Mononuclear cell (primary cell): ENCODE results near the gene NINJ1. TPM values are rescaled to one million over a fixed set of nuclear protein-coding genes. Genes with fewer than 3 reads are reported as not detected.

ENCODE experiments used
- H3K27me3 ChIP-seq: 2 replicates; pipeline ENCODE4 v1.6.0; 2011; ENCODE audit warnings: low read length, control low read depth; ENCODE audit not compliant: insufficient read depth
- H3K4me1 ChIP-seq: 2 replicates; pipeline ENCODE4 v1.5.1; 2011; ENCODE audit warnings: mild to moderate bottlenecking, low read length, control low read depth; ENCODE audit not compliant: insufficient read depth
- H3K4me3 ChIP-seq: 2 replicates; pipeline ENCODE4 v1.5.1; 2011; ENCODE audit warnings: mild to moderate bottlenecking, low read length, moderate library complexity
- H3K9me3 ChIP-seq: 2 replicates; pipeline ENCODE4 v1.5.1; 2011; ENCODE audit warnings: low read depth, mild to moderate bottlenecking, control low read depth, low read length
- total RNA-seq: library from RNA; depleted of rRNA; stranded (reverse); fragments of >200 nt; gene quantifications from one replicate; pipeline ENCODE4 v1.2.3, GENCODE V29; 2012

Gene NINJ1
- total RNA-seq: 234 TPM

- H3K27me3 ChIP-seq: no peaks in the 10 kb centered on the region
- H3K4me3 ChIP-seq: peak within 1 kb of the TSS; percentile 72
- H3K9me3 ChIP-seq: no peaks in the 10 kb centered on the region
- H3K4me1 ChIP-seq: peaks cover 65% of the 10 kb centered on the region
These were observed at the start of gene NINJ1 for GRCh38 chr9:93134015-93134739. NINJ1 (minus strand) TSS chr9:93134251; CDS start chr9:93134217, 34 bp downstream.

DNA sequence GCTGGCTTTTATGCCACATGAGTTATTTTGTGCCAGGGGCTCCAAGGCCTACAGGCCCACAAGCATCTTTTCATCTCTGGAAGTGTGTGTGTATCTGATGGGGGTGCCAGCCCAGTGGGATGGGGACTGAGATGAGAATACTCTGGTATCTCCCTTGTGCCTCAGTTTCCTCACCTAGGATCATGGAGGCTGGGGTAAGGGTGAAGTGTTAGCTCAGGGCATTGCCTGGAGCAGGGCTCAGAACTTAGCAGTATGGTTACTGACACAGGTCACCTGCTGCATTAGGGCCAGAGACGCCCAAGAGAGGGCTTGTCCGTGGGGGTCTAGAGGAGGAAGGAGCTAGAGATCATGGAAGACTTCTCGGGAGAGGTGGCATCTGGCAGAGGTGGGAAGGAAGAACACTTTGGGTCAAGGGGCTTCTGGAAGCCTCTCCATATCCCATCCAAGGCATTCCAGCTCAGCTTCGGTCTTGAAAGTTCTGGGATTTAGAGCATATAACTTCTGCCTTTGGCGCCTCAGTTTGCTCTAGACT lies 49.1 kb upstream of the NINJ1 start:
- H3K4me1 ChIP-seq: peaks cover 14% of the 10 kb centered on the region
- H3K27me3 ChIP-seq: peaks cover 35% of the 10 kb centered on the region
- no peak overlapping the region for H3K4me3 ChIP-seq
- H3K9me3 ChIP-seq: no peaks in the 10 kb centered on the region

DNA sequence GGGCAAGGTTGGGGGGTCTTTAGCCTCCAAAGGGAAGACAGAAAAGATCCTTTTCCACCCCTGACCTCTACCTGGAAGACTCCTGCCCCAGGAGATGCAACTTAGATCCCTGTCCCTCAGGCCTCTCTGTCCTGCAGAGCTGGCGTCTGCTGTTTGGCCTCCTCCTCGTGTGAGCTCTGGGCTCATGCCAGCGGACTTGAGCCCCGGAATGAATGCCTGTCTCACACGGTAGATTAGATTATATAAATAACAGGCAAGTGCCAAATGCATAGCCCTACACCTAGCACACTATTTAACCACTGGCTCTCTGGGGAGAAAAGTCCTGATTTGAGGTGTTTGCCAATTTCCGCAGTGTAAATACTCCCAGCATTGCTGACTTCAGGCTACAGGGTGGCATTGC lies 48.5 kb upstream of the NINJ1 start:
- Histone ChIP-seq H3K4me1 (peaks cover 14% of the 10 kb centered on the region), H3K4me3 (no peak overlapping the region), H3K27me3 (peaks cover 35% of the 10 kb centered on the region), H3K9me3 (no peaks in the 10 kb centered on the region)

DNA sequence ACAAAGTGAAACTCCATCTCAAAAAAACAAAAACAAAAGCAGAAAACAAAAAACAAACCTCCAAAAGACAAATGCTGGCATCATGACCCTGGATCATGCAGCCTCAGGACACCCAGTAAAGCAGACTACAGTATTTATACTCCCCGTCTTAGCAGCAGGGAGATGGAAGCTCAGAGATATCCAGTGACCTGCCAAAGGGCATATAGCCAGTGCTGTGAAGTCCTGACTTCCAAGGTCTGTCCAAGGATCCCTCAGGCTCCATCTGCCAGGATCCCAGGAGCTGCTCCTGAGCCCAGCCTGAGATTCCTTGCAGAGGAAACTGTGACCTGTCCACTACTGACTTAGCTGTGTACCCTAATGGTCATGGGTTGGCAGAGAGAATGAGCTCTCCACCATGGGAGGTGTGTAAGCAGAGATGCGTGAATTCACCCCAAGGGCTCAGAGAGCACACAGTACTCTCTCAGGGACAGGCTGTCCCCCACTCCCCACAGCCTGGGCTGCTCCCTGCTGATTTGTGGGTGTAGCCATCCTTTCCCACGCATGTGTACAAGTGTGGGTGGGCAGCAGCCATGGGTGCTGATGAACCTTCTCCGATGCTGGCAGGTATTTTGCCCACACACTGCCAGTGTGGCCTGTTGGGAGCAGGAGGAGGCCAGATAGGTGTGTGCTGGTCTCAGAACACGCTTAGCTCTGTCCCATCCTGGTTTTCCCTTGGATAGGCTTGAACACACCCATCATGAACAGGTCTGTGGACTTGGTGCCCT lies 47.8 kb upstream of the NINJ1 start:
- peaks cover 35% of the 10 kb centered on the region for H3K27me3 ChIP-seq

DNA sequence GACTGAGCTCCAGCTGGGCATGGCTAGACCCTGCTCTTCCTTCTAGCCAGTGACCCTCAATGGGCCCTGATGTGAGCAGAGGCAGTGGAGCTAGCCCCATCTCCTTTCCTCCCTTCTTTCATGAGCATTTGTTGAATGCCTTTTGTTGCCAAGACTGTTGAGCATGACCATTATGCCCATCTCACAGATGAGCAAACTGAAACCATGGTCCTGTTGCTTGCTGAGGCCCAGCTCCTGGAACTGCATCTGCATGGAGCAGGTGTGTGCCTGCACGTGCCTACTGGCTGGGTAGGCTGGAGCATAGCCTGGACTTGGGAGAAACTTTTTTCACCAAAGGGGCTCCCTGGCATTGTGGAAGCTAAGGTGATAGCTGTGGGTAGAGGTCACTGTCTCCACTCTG lies 46.9 kb upstream of the NINJ1 start:
- Histone ChIP-seq H3K9me3 (no peaks in the 10 kb centered on the region), H3K27me3 (peaks cover 31% of the 10 kb centered on the region), H3K4me1 (peaks cover 14% of the 10 kb centered on the region), H3K4me3 (no peak overlapping the region)

More for the DNA sequence above, 47.8 kb upstream of the NINJ1 start:
- Histone ChIP-seq H3K4me3 (no peak overlapping the region), H3K9me3 (no peaks in the 10 kb centered on the region), H3K4me1 (peaks cover 14% of the 10 kb centered on the region)

DNA sequence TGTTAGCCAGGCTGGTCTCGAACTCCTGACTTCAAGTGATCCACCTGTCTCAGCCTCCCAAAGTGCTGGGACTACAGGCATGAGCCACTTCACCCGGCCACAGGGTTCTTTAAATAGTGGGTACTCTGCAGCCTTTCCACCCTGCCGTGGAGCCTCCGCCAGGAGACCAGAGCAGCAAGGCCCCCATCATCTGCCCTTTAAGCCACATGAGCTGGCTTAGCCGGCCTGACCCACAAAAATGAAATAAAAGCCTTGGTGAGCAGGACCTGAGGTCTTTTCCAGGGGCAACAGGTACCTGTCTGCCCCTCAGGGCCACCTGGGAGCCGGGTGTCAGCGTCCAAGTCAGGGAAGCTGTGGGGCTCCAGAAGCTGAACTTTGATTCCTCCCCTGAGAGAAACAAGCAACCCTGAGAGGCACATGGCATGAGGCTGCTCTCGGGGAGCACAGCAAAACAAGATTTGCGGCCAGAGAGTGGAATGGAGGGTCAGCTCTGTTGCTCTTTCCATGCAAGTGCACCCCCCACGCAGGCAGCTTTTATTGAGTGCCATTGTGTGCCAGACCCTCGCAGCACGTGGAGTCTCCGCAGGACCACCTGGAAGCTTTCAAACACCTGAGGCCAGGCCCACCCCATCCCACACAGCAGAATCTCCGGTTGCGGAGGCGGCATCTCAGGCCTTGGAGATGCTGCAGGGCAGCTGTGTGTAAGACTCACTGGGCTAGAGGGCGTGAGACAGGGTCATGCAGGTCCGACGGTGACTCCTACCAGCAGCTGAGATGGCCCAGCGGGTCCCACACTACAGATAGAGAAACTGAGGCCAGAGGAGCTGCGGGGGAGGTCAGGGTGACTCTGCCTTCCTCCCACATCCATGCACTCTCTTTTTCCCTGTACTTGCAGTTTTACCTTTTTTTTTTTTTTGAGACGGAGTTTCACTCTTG lies 45.1 kb upstream of the NINJ1 start:
- H3K9me3 ChIP-seq: no peaks in the 10 kb centered on the region
- peaks cover 7% of the 10 kb centered on the region for H3K4me1 ChIP-seq
- H3K4me3 ChIP-seq: no peak overlapping the region
- H3K27me3 ChIP-seq: peaks cover 26% of the 10 kb centered on the region

DNA sequence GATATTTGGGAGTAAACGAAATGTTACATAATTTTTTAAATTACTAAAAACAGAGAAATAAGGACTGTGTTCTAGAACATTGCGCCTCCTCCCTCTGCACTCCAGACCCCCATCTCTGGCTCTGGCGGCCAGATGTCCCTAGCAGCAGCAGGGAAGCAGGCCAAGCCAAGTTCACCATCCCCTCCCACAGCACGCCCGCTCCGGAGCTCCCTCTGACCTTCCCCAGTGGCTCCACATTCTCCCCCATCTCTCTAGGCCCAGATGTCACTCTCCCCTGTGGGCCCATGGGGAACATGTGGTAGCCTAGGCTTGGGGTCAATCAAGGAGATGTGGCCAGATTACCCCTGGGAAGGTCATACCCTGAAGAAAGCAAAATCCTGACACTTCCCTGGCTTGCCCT lies 43.6 kb upstream of the NINJ1 start:
- Histone ChIP-seq H3K4me3 (no peak overlapping the region), H3K4me1 (peaks cover 4% of the 10 kb centered on the region), H3K9me3 (no peaks in the 10 kb centered on the region), H3K27me3 (peaks cover 14% of the 10 kb centered on the region)

DNA sequence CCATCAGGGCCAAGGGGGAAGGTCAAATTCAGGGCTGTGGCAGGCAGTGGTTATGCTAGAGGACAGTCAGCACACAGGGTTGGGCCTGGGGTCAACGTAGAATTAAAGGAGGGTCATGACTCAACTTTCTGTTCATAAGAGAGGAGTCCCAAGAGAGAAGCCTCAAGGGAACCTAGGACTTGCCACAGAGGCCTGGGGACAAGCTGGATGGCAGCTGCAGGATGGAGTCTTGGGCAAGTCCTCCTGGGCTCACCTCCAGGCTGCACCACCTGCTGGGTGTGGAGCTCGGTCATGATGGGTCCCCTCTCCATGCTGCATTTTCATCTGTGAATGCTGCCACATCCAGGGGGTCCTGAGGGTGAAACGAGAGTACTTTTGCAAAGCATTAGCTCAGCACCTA lies 40.9 kb upstream of the NINJ1 start:
- no peaks in the 10 kb centered on the region for H3K27me3 ChIP-seq
- H3K9me3 ChIP-seq: no peaks in the 10 kb centered on the region
- H3K4me1 ChIP-seq: peaks cover 4% of the 10 kb centered on the region
- H3K4me3 ChIP-seq: no peak overlapping the region

DNA sequence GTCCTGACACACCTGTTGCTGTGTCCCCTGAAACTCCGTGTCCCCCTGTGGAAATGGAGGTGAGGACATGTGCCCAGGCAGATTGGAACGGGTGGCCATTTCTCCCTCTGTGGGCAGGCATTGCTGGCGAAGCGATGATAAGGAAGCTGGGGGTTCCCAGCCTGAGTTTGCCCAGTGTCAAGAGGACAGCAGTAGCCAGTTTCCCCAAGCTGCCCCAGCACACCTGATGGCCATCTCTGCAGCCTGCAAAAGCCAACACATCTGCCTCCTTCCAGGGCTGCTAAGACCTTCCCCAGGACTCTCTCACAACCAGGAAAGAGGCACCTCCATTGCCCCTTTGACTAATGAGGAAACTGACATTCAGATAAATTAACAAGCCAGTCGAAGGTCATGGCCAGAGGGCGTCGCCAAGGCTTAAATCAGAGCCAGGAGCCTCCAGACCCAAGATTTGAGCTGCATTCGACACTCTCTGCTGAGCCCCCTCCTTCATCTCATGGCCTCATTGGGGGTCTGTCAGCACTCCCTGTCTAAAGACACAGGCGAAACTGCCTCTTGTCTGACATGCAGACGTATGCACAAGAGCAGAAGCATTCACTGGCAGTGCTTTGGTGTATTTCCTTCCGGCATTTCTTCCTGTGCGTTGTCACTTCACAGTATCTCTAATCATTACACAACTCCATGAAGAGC lies 39.5 kb upstream of the NINJ1 start:
- H3K27me3 ChIP-seq: no peaks in the 10 kb centered on the region
- H3K4me3 ChIP-seq: no peak overlapping the region
- H3K4me1 ChIP-seq: peaks cover 4% of the 10 kb centered on the region
- no peaks in the 10 kb centered on the region for H3K9me3 ChIP-seq

DNA sequence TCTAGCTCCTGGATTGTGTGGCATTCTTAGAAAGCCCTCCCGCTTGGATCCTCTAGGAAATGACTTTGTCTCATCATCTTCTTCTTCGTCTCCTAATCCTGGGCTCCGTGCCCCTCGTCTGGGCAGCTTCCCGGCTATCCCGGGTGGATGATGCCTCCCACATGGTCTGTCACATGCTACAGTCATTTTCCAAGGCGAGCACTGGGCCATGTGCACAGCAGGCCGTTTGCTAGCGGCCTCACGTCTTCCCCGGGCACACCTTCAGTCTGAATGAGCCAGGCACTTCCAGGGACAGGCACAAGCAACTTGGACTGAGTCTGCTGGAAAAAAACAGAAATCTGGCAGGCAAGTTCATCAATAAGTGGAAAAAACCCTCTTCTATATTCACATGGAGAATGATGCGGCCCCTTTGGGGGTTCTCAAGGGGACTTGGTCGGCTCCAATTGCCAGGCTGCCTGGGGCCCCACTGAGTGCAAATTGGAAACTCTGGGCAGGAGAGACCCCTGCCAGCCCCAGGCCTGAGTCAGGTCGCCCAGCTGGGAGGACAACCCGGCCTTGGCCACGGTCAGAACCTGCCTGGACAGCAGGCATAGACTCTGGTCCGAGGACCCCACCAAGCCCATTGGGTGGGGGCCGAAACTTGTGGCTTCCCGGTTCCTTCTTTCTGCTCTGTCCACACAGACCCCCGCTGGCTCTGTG lies 38.8 kb upstream of the NINJ1 start:
- H3K27me3 ChIP-seq: no peaks in the 10 kb centered on the region
- H3K4me1 ChIP-seq: peaks cover 4% of the 10 kb centered on the region
- H3K4me3 ChIP-seq: no peak overlapping the region
- H3K9me3 ChIP-seq: no peaks in the 10 kb centered on the region

DNA sequence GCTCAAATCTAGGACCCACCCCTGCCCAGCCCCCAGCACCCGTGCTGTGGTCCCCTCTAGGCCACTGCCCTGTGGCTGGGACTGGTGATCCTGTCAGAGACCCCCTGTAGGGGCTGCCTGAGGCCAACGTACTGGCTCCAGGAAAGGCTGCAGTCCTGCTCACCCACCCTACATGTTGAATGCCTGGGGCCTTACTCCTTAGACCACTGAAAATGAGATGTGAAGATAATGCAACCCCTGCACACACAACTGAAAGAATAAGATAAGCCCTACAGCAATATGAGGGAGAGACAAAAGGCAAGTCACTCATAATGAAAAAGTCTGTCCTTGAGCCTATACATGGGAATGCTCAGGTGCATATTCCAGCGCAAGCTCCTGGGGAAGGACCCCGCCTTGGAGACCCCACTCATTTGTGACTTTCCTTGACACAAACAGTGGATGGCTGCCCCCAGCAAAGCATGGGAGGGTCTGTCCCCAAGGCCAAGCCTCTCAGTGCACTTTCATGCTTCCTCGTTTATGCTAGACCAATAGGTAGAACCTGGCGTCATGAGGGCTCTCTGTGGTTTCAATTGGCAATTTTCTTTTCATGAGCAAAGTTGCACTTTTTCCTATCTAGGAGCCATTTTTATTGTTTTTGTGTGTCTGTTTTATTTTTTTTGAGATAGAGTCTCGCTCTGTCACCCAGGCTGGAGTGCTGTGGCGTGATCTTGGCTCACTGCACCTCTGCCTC lies 37.4 kb upstream of the NINJ1 start:
- no peak overlapping the region for H3K4me3 ChIP-seq
- H3K4me1 ChIP-seq: peaks cover 4% of the 10 kb centered on the region
- no peaks in the 10 kb centered on the region for H3K9me3 ChIP-seq
- no peaks in the 10 kb centered on the region for H3K27me3 ChIP-seq

DNA sequence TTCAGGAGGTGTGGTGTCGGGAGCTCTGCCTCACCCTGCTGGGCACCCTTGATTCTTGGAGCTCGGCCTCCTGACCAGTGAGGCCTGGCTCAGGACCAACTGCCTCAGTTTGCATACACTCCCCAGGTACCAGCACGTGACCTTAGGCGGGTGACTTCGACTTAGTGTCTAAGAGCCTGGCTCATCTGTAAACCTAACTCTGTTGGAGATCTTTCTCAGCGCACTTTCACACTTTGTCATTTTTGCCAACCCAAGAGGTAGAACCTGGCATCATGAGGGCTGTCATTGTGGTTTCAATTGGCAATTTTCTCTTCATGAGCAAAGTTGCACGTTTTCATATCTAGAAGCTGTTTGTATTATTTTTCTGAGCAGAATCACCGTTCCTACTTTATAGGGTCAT lies 36.5 kb upstream of the NINJ1 start:
- H3K4me1 ChIP-seq: peaks cover 4% of the 10 kb centered on the region
- H3K9me3 ChIP-seq: no peaks in the 10 kb centered on the region
- no peak overlapping the region for H3K4me3 ChIP-seq
- H3K27me3 ChIP-seq: no peaks in the 10 kb centered on the region

DNA sequence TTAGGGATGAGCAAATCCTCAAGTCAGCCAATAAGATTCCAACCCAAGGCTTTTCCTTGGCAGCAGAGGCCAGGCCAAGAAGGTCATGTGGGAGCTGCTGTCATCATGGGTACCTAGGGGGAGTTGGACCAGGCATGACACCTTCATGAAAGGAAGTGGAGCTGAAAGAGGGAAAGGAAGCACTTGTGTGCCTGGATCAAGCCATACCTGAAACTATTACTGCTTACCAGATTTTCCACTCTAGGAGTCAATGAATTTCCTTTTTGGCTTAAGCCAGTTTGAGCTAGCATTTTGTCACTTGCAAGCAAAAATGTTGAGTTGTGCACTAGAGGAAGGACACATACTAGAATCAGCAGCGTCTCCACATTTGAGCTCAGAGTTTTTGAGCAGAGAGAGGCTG lies 35.4 kb upstream of the NINJ1 start:
- Histone ChIP-seq H3K4me1 (peaks cover 4% of the 10 kb centered on the region), H3K27me3 (no peaks in the 10 kb centered on the region), H3K9me3 (no peaks in the 10 kb centered on the region), H3K4me3 (no peak overlapping the region)
